ENCODE measurements around the gene ELMO1. TPM values are rescaled to one million over a fixed set of nuclear protein-coding genes. Genes with fewer than 3 reads are reported as not detected.

The ELMO1 gene
- total RNA-seq, 1 donor from 2014 or later, result 132 TPM

- H3K27me3 Mint-ChIP-seq, result no peaks in the 10 kb centered on the region
- H3K36me3 Mint-ChIP-seq (ENCODE audit: low read depth), result peaks cover 56% of the 10 kb centered on the region
- ATAC-seq (ENCODE audit: low read depth) (no peak), DNase-seq (no peak)
- no peaks in the 10 kb centered on the region for H3K9me3 Mint-ChIP-seq
- TF ChIP-seq CTCF (IDR thresholded peaks at IDR 0.05), result no peak
- H3K4me3 Mint-ChIP-seq, result peak overlapping the region; percentile 32
- intact Hi-C loops (cut with micrococcal nuclease), result no loop called here
- peak overlapping the region; percentile 38 for H3K27ac Mint-ChIP-seq
- ChIA-PET CTCF (interaction anchor here (1.1 kb wide), 1 partner anchor 23 kb away, joined by 5 read pairs; no protein-coding TSS in a partner anchor), POLR2A (no interaction called here)
- H3K4me1 Mint-ChIP-seq, result peaks cover 21% of the 10 kb centered on the region
Observed at GRCh38 chr7:37259319-37259821, 189.3 kb downstream of the ELMO1 start.

- peaks cover 31% of the 10 kb centered on the region for H3K4me1 Mint-ChIP-seq
- ChIA-PET POLR2A (no interaction called here), CTCF (no interaction called here)
- no peak overlapping the region for H3K27ac Mint-ChIP-seq
- peaks cover 63% of the 10 kb centered on the region for H3K36me3 Mint-ChIP-seq (ENCODE audit: low read depth)
- no peaks in the 10 kb centered on the region for H3K27me3 Mint-ChIP-seq
- no peak for TF ChIP-seq CTCF (IDR thresholded peaks at IDR 0.05)
- ATAC-seq (ENCODE audit: low read depth), result no peak
- no peak overlapping the region for H3K4me3 Mint-ChIP-seq
- no peak for DNase-seq
- H3K9me3 Mint-ChIP-seq, result no peaks in the 10 kb centered on the region
- intact Hi-C loops (cut with micrococcal nuclease), result no loop called here
Observed at GRCh38 chr7:37256631-37257030, 192.0 kb downstream of the ELMO1 start.

- no peaks in the 10 kb centered on the region for H3K27me3 Mint-ChIP-seq
- ATAC-seq (ENCODE audit: low read depth), result no peak
- peaks cover 66% of the 10 kb centered on the region for H3K36me3 Mint-ChIP-seq (ENCODE audit: low read depth)
- CTCF ChIA-PET, result interaction anchor here (0.6 to 1.1 kb wide), 2 partner anchors 21 to 31 kb away, joined by 3 to 5 read pairs; no protein-coding TSS in a partner anchor
- H3K4me1 Mint-ChIP-seq, result peaks cover 33% of the 10 kb centered on the region
- TF ChIP-seq CTCF (IDR thresholded peaks at IDR 0.05), result no peak
- POLR2A ChIA-PET, result no interaction called here
- intact Hi-C loops (cut with micrococcal nuclease), result no loop called here
- DNase-seq, result no peak
- H3K4me3 Mint-ChIP-seq, result no peak overlapping the region
- no peaks in the 10 kb centered on the region for H3K9me3 Mint-ChIP-seq
- no peak overlapping the region for H3K27ac Mint-ChIP-seq
Observed at GRCh38 chr7:37255327-37255944, 193.2 kb downstream of the ELMO1 start.

GRCh38 chr7:37251222-37251621 is 197.4 kb downstream of the ELMO1 start:
- ChIA-PET POLR2A (no interaction called here), CTCF (no interaction called here)
- Mint-ChIP-seq H3K27me3 (no peaks in the 10 kb centered on the region), H3K27ac (no peak overlapping the region), H3K9me3 (no peaks in the 10 kb centered on the region), H3K4me3 (no peak overlapping the region), H3K4me1 (peaks cover 18% of the 10 kb centered on the region), H3K36me3 (ENCODE audit: low read depth) (peaks cover 60% of the 10 kb centered on the region)
- no peak for TF ChIP-seq CTCF (IDR thresholded peaks at IDR 0.05)
- intact Hi-C loops (cut with micrococcal nuclease), result no loop called here
- no peak for ATAC-seq (ENCODE audit: low read depth)
- DNase-seq, result no peak

GRCh38 chr7:37249240-37249639 is 199.4 kb downstream of the ELMO1 start:
- no peak overlapping the region for H3K4me3 Mint-ChIP-seq
- peaks cover 15% of the 10 kb centered on the region for H3K4me1 Mint-ChIP-seq
- H3K27ac Mint-ChIP-seq, result no peak overlapping the region

More at GRCh38 chr7:37249240-37249639, 199.4 kb downstream of the ELMO1 start:
- DNase-seq (no peak), ATAC-seq (ENCODE audit: low read depth) (no peak)
- Mint-ChIP-seq H3K27me3 (no peaks in the 10 kb centered on the region), H3K36me3 (ENCODE audit: low read depth) (peaks cover 46% of the 10 kb centered on the region), H3K9me3 (no peaks in the 10 kb centered on the region)
- TF ChIP-seq CTCF (IDR thresholded peaks at IDR 0.05), result no peak
- intact Hi-C loops (cut with micrococcal nuclease), result no loop called here
- CTCF ChIA-PET, result interaction anchor here (1.0 kb wide), 1 partner anchor 104 kb away, joined by 3 read pairs; no protein-coding TSS in a partner anchor
- POLR2A ChIA-PET, result no interaction called here

Measured in activated B cell treated with CpG ODN at 0.5 μM for 24 hours (primary cell).